GM11168 (cell line): ENCODE measurements around the gene GPR143.
"Not testable (repeated sequence)": the region's sequence is repeated elsewhere in the genome, so short reads cannot be mapped to it uniquely, and the experiment has no call there.

ENCODE experiments used
- in situ Hi-C: fragments of 300-500 bp; cut with MboI; formaldehyde crosslinking; loops from one replicate; pipeline ENCODE4 v1.12.0; 2022; ENCODE audit warnings: low sequenced_read_pairs; ENCODE audit not compliant: unreplicated experiment

Gene GPR143

DNA sequence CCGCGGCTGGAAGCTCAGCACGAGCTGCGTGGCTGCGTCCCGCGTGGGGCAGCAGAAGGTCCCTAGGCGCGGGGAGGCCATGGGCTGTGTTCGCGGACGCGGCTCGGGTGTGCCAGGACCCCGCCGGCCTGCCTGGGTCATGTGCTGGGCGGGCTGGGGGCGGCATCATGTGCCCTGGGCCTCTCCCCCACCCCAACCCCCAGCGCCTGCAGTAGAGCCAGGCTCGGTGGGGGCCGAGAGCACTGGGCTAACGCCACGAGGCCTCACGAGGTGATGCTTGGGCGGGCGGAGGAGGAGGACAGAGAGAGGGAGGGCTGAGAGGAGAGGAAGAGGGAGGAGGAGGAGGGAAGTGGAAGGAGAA is at the start of gene GPR143:
GPR143 (minus strand) TSS at position 111 of the 361 bp plus-strand sequence; CDS start at position 81, 30 bp downstream.
- in situ Hi-C loops: no loop called here

DNA sequence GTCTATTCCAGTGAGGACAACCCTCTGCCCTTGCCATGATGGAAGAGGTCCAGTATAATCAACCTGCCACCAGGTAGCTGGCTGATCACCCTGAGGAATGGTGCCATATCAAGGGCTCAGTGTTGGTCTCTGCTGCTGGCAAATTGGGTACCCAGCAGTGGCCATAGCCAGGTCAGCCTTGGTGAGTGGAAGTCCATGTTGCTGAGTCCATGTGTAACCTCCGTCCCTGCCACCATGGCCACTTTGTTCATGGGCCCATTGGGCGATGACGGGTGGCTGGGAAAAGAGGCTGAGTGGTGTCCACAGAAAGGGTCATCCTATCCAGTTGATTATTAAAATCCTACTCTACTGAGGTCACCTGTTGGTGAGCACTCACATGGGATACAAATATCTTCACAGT is 45.4 kb upstream of the GPR143 start:
- in situ Hi-C loops: not testable (repeated sequence)

DNA sequence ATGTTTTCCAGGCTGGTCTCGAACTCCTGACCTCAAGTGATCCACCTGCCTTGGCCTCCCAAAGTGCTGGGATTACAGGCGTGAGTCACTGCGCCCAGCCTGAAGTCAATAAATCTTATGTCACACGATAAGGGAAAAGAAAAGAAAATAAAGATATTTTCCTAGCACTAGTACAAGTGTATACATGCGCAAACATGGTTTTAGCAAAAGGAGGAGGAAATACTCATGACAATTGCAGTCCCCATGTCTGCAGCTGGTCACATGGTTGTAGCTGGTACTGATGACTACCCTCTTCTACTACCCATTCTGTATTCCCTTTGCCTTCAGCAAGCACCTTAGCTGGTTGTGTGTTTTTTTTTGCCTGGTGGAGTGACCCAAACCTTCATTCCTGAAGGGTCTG is 44.2 kb upstream of the GPR143 start:
- in situ Hi-C loops: not testable (repeated sequence)

DNA sequence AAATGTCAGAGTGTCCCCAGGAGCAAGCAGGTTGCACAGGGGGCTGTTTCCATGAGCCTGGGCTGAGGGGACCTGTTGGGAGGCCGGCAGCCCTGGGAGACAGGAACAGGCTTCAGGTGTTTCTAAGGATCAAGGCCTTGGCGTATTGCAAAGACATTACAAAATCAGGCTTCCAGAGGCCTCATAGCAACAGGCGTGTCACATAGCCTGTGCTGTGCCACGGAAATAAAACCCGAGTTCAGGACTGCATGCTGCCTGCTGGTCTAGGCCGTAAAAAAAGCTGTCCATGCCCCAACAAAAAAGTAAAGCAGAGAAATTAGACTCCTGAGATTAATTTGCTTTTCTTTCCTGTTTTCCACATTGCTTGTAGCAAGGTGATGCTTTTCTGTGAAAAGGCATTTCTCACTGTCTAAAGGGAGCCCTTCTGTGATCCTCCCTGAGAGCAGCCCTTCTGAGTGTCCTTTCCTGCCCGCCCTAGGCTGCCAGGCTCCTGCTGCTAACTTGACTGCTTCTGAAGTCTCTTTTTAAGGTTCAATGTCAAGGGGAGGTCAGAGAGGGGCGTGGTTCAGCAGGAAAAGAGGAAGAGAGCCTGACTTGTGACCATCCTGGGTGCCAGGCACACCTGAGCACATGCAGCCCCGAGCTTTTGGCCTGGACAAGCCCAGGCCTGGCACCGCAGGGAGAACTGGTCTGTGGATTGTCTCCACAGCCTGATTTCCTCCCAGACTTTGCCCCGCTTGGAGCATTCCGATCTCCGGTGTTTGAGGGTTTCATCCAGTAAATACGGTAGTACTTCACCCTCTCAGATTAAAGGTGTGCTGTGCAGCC is 41.9 kb upstream of the GPR143 start:
- in situ Hi-C loops: no loop called here

DNA sequence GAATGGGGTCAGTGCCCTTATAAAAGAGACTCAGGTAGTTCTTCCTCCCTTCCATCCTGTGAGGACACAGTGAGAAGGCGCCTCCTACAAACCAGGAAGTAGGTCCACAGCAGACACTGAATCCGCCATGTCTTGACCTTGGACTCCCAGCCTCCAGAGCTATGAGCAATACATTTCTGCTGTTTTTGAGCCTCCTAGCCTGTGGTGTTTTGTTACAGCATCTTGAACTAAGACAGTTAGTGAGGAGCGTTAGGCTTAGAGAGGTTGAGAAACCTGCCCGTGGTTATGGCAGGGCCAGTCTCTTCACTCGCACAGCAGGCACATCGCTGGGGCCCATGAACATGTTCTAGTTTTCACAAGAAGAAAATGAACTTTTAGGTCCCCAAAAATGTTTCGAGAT is 40.3 kb upstream of the GPR143 start:
- in situ Hi-C loops: no loop called here

DNA sequence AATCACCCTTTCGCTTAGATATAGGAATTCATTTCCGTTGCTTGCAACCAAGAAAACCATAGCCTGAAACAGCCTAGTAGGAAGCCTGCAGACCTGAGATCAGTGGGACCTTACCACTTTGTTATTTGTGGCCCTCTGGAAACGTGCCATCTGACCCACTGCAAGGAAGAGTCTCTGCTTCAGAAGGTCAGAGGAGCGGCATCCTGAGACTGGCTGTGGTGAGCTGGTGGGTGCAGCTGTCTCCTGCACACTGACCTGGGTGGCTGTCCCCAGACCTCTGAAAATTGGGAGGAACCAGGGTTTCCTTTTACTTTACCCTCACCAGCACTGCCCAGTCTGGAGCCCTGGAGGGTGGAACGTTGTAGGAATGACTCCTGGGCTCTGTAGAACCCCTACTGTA is 38.8 kb upstream of the GPR143 start:
- in situ Hi-C loops: no loop called here

DNA sequence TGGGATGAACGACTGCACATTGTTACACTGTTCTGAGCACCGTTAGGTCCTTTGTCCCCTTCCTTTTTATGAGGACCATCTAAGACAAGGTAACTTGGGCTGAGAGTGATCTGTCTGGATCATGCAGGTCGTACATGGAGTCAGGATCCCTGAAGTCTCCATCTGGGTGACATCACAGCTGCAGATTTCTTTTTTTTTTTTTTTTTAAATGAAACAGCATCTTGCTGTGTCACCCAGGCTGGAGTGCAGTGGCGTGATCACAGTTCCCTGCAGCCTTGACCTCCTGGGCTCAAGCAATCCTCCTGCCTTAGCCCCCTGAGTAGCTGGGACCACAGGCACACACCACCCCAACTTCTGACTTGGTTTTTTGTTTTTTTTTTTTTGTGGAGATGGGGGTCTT is 37.1 kb upstream of the GPR143 start:
- in situ Hi-C loops: no loop called here

DNA sequence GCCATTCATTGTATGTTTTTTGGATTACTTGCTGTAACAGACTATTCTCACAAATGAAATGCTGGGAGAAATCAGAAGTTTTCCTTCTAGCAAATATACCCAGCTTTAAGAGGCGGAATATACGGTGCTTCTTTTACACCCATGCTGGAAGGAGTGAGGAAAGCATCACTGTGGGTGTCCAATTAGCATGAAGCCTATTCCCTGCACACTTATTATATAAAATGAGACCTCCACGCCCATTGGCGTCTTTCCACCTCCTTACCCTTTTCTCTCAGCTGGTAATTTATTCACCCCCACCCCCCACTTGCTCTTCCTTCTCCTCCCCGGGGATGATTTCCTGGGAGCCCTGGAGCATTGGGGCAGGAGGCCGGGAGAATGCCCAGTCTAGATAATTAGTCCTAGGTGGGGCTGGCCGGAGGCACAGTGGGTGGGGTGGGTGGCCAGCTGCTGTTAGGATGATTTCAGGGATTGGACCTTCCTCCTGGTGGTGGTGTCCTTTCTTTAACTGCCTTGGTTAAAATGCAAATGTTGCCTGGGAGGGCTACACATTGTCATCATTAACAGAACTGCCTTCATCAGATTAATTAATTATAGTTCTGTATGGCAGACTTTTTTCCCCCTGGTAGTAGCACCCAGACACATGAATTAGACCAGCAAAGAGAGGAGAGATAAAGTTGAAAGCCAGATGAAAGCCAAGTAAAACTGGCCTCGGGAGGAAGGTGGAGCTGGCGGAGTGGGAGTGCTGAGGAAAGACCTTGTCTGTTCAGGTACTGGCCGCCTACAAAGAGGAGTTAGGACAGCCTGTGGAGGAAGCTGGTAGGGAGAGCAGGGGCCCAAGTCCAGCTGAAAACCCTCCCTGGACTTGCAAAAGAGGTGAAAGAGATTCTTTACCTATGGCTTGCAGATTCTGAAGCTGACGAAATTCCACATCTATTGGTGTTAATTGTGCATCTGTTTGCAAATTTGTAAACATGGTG is 32.0 kb upstream of the GPR143 start:
- in situ Hi-C loops: no loop called here

DNA sequence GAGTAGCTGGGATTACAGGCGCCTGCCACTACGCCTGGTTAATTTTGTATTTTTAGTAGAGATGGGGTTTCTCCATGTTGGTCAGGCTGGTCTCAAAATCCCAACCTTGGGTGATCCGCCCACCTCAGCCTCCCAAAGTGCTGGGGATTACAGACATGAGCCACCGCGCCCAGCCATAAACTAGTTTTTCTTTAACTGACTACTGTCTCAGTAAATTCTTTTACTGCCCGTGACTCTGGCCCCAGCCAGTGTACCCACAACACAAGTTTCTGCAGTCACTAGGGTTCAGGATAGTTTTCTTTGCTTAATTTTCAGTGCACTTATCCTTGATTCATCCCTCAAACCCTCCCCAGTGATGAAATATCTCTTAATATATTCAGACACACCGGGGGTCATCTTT is 28.8 kb upstream of the GPR143 start:
- in situ Hi-C loops: no loop called here

DNA sequence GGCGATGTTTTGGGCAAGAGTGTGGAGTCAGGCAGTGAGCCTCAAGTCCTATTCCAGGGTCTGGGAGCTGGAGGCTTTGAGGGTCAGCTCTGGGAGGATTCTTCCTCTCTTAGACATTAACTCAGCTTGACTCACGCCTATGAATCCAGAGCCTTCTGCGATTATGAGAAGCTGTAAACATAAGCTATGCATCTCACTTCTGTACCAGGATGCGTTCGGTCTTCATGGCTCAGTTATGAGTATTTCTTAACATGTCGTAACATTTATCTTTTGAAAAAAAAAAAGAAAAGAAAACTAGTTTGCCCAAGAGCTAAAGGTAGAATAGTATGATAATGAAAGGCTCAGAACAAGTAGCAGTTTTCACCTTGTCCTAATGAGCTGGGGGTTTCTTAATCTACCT is 25.2 kb upstream of the GPR143 start:
- in situ Hi-C loops: no loop called here

DNA sequence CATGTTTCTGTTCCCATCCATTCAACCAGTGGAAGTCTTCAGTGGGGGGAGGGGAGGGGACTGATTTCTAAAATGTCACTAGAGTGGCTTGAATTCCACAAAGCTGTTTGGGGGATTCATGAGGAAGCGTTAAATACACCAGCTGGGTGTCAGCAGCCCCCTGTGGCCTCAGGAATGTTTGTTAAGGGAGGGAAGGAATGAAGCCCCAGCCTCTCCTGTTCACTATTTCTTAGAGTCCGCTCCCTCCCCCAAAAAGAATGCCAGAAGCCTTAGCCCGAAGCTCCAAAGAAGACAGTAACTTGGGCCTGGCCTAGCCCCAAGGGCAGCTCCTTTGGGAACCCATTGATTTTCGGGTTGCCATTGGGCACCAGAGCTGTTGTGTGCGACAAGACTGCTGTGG is 23.9 kb upstream of the GPR143 start:
- in situ Hi-C loops: no loop called here

DNA sequence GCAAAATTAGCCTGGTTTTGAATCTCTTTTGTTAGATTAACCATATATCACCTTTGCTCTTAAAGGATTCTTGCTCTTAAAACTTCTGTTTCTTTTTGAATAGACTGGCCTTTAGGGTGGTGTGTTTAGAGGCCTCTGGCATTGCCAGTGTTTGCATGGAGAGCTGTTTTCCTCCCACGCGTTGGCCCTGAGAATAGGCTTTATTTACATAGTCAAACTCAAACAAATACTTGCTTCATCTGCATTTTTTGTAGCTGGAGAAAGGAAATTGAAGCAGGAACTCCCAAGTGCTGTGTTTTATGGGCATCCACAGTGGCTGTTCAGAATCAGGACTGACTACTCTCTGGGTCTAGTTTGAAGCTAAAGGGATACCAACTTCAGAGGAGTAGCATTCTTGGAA is 23.3 kb upstream of the GPR143 start:
- in situ Hi-C loops: no loop called here

DNA sequence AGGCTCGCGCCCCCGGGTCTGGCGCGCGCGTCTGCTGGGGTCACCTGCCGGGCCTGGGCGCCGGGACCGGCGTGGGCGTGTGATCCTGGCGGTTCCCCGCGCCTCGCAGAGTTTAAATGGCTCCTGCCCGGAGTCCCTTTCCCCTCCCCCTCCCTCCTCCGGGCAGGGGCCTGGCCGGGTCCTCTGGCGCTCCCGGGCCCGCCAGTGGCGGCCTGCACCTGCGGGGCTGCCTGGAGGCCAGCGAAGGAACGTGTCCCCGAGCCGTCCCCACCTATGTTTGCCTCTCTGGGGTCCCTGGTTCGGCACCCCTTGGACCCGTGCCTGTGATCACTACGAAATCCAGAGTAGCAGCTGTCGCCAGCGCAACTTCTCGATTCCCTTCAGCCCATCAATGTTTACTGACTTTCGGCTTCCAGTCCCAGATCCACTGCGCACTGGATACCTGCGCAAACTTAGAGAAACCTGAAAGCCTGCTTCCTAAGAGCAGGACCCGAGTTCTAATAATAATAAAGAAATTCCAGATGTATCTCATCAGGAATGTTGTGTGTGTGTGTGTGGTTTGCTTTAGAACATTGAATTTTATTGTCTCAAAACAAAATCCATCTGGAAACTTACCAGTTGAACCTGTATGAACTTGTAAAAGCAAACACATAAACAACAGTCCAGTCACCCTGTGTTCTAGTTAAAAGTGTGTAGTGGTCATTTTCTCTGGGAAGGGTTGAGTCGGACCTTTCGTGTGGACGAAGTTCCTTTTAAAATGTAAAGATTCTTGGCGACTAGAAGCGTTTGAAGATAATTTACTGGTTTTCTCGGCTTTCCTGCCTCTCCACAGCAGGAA is 21.4 kb upstream of the GPR143 start:
- in situ Hi-C loops: no loop called here

DNA sequence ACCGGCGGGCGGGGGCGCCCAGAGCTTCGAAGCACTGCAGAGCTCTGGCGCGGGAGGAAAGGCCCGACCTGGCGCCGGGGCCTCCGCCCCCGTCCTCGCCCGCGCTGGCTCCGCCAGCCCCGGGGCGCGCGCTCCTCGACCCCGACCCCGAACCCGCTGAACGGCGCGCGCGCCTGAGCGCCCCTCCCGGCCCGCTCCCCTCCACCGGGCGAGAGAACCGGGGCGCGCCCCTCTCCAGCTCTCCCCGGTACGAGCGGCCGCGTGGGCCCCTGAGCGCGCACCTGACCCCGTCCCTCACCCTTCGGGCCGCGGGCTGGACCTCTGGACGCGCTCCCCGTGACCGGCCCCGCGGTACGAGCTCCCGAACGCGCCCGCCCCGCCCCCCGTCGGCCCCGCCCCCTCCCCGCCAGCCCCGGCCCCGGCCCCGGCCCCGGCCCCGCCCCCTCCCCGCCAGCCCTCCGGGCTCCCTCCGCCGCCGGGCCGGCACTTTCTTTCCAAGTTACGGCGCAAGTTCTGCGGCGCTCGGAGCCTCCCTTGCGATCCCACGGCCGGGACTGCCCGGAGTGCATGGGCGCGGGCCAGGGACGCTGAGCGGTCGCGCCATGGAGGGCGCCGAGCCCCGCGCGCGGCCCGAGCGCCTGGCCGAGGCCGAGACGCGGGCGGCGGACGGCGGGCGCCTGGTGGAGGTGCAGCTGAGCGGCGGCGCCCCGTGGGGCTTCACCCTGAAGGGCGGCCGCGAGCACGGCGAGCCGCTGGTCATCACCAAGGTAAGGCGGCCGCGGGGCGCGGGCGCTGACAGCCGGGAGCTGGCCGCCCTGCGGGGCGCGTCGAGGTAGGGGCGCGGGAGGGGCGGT is 20.5 kb upstream of the GPR143 start, which contains the start of gene SHROOM2:
SHROOM2 (plus strand) TSS at position 486 of the 854 bp plus-strand sequence; CDS start at position 603, 117 bp downstream.
- in situ Hi-C loops: no loop called here

DNA sequence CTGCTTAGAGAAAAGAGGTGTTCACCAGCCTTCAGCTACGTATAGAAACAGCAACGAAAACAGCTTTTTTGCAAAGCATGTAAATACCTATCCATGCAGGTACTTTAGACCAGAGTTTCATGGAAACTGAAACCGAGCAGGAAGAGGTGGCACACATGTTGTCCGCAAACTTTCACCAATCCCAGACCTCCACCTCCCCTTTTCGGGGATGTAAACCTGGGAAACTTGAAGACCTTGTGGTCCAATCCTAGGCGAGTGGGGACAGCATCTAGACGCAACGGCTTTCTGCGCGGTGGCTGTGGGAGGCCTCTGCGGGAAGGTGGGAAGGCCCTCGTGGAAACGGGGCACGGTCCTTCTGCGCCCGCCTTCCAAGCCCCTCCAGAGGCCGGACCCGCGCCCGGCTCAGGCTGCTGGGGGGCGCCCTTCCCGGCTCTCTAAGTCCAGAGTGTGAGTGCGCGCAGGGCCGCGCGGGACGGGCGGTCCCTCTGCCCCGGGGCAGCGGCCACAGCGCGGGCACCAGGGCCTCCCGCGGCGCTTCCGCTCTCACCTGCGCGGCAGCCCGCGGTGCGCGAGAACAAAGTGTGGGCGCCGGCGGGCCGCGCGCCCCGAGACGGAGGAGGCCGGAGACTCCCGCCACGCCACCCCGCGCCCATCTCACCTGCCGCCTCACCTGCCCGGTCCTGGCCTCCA is 19.8 kb upstream of the GPR143 start:
- in situ Hi-C loops: no loop called here

DNA sequence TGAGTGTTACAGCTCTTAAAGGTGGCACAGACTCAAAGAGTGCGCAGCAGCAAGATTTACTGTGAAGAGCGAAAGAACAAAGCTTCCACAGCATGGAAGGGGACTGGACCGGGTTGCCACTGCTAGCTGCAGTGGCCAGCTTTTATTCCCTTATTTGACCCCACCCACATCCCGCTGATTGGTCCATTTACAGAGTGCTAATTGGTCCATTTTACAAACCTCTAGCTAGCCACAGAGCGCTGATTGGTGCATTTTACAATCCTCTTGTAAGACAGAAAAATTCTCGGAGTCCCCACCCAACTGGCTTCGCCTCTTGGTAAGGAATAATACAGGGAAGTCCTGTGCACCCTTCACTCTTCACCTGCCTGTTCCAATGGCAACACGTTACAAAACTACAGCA is 18.7 kb upstream of the GPR143 start:
- in situ Hi-C loops: no loop called here

DNA sequence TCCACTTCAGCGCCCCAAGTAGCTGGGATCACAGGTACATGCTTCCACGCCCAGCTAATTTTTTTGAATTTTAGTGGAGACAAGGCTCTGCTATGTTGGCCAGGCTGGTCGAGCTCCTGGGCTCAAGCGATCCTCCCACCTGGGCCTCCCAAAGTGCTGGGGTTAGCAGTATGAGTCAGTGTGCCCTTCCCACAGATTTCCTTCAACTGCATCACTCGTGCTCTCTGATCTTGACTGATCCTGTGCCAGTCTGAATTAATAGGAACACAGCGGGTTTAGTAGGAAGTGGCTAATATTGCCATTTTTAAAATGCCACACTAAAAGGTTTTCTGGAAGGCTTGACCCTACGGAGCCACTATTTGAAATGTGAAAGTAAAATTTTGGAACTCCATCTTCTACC is 16.3 kb upstream of the GPR143 start:
- in situ Hi-C loops: no loop called here

DNA sequence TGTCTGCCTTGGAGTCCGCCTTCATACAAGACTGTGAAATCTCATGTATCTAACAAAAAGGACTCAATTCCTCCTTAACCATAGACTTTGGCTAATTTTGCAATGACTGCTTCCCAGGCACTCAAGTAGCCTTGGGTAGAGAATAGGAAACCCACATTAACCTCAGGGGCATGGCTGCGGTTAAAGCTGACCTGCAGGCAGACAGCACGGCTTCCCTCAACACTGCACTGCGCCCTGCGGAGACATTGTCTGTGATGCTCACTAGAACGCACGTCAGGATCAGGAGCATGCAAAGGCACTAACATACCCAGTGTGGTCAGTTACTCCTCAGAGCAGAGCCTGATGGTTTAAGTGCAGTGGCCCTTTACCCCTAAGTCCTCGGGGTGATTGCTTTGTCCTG is 10.3 kb upstream of the GPR143 start:
- in situ Hi-C loops: no loop called here

DNA sequence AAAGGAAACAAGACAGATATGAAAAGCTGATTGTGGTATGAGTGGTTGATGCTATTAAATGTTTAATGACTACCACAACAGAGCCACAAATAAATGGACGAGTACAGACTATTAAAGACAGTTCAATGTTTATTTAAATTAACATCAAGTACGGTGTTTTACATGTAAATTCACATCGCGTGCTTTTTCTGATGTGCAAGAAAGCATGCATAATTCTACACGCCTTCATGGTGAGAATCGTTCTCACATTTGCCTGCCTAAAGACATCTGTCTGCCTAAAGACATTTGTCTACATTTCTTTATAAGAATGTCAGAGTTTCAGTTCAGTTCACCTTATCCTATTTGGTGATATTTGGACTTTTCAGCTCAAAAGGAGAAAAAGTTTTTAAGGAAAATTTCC is 7.3 kb upstream of the GPR143 start:
- in situ Hi-C loops: no loop called here
